ENCODE measurements around the gene TTC23L.
"Not testable (repeated sequence)": the region's sequence is repeated elsewhere in the genome, so short reads cannot be mapped to it uniquely, and the experiment has no call there.

TTC23L gene, protein sequence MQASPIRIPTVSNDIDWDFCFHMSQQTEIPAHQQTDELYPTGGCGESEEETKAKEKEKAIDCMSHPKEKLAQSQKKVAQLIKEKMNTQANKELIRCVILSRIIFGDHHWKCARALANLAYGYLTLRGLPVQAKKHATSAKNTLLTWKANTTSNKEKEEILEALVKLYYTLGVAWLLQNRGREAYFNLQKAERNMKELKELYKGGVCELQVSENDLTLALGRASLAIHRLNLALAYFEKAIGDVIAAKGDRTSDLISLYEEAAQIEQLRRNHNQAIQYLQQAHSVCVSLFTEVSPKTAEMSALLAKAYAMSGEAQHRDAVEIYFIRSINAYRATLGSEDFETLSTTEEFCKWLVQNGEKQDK

DNA sequence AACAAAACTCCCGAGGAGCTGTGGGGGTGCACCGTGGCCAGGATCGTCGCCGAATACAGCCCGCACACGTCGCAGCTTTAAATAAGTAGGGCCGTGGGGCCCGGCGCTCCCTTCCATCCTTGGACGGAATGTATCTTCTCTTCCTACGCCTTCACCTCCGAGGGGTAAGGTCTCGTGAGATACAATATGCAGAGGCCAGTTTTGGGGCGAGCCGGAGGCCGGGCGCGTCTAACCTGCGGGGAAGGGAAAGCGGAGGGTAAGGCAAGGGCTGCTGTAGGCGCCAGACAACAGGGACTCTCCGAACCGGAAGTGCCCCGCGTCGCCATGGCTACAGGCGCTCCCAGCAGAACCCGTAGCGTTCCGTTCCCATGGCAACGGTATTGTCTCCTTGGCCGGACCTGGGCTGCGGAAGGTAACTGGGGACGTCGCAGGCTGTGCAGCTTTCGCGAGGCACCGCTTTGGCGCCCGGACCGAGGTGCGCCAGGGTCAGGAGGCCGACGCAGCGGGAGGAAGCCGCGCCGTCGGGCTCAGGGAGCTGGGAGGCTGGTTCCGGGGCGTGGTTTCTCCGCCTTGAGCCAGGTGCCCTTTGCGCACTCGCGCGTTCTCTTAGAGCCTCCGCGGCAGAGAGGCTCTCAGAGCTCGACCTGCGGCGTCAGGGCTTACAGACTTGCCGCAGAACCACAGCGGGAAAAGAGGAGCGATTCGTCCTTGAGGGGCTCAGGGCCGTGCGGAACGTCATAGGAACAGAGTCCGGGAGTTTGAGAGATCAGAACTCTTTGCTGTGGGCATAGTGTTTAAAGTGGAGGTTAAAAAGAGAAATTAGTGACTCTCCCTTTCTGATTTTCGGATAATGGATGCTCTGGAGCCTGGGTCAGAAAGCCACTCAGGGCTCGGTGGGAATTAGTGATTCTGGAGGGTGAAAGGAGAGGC lies at the start of gene TTC23L:
Gene TTC23L, plus strand, starts transcription at position 380 of the 930 bp plus-strand sequence. CDS start 1,508 bp downstream, outside the sequence.
- DNase-seq (ENCODE audit: low read depth in 2 of 2) = peak; percentile 81

DNA sequence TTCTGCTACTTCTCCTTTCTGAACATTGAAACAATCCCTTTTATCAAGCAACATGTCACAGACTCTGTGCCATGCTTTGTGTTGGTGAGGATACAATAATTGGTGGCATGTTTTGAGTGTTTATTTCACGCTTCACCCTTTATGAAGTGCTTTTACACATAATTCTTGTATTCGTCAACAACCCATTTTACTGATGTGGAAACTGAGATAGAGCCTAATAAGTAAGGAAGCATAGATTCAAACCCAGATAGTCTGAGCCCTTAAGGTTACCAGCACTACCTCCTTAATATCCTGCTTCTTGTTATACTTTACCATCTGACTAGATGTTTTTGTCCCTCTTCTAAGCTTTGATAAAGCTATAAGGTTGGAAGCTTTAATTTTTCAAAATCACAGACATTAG lies 49.3 kb upstream of the TTC23L start:
- no peak for DNase-seq (ENCODE audit: low read depth in 2 of 2)

DNA sequence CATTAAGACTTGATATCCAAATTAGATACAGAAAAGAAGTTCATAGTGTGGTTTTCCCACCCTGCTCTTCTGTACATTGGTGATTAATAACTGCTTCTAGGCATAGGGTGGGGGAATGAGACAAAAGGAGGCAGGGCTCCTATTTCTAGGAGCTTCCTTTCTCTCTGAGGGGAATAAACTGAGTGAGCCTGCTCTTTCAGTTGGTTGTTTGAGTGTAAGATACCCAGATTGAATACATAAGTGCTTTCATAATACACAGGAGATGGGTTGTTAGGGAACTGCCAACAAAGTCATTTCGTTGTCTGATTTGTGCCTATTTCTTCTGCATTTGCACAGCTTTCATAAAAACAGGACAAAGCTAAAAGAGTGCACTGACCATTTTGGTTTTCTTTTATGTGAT lies 48.9 kb upstream of the TTC23L start:
- no peak for DNase-seq (ENCODE audit: low read depth in 2 of 2)

DNA sequence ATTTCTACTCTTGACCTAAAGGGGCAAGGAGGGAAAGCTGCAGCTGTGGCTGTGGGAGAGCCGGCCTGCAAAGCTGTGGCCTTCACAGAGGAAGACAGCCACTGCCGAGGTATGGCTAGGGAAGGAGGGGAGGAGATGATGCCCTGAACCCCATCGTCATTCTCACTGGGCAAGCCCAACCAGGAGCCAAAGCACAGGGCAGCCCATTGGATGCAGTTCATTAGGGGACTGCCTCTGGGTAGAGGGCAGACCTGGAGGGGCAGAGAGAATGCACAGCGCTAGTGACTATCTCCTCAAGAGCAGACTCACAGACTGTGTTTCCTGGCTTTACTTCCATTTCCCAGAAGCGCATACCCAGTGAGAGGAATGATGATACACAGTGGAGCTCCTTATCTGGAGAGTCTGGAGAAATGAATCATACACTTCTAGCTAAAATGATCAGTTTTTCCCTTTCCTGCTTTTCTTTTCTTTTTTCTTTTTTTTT lies 47.2 kb upstream of the TTC23L start:
- no peak for DNase-seq (ENCODE audit: low read depth in 2 of 2)

DNA sequence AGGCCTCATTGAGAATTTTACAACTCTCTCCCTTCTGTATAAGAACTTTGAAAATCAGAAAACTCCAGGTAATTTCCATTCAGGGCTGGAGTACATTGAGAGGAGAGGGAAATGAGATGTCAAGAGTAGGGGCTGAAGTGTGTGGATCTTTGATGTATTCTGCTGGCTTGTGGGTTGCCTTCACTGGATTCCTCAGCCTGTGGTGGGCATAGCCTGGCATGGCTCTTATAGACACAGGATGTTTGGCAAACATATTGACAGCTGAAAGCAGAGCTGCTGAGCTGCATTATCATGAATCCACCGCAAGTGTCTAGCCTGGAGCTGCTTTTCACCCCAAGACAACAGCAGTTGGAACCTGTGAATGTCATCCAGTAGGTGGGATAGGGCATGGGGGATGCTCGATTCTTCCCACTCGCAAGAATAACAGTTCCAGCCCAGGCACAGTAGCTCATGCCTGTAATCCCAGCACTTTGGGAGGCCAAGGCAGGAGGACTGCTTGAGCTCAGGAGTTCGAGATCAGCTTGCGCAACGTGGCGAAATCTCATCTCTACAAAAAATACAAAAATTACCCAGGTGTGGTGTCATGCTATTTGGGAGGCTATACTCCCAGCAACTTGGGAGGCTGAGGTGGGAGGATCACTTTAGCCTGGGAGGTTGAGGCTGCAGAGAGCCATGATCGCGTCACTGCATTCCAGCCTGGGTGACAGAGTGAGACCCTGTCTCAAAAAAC lies 36.0 kb upstream of the TTC23L start:
- no peak for DNase-seq (ENCODE audit: low read depth in 2 of 2)

DNA sequence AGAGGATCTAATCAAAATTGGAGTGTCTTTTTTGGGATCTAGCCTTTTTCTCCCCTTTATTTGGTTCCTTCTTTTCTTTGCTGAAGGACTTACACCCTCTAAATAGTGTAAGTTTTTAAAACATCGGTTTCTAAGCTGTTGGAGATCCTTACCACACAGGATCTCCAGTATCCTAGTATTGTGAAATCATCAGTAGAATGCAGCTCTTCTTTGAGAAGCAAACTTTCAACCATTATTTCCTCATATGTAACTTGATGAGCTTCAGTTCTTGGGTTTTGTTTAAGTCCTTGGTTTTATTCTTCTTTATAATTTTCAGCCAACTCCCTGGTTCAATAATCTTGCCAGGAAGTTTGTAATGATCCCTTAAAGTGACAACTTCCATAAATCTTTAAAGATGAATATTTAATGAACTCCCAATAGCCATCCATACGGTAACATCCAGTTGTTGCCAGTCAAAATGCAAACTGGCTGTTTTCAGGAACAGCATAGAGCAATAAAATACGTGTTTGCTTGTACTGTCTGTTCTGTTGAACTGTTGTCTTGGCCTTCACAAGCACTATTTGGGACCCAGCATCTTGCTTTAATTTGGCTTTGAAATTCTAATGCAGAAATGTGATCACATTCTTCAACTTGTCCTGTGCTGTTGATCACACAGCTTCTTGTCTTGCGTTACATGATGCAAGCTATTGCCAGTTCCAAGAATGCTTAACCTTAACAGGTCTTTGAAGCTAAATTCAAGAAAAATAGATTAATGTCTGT lies 34.8 kb upstream of the TTC23L start:
- no peak for DNase-seq (ENCODE audit: low read depth in 2 of 2)

DNA sequence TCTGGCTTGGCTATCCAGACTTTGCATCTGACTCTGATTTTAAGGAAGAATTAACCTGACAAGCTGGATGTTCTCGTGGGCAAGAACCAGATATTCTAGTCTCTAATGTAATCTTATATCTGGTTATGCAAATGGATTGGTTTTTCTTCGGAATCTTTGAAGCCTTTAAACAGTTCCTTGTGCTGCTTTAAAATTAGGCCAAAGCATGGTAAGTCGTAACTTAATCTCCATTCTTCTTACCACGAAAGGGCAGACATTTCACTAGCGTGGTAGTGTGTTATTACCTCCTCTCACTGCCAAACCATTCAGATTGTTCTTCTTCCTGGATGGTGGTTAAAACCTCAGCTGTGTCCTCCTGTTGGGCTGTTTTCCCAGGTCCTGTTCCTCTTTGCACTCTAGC lies 34.1 kb upstream of the TTC23L start:
- DNase-seq (ENCODE audit: low read depth in 2 of 2) = no peak

DNA sequence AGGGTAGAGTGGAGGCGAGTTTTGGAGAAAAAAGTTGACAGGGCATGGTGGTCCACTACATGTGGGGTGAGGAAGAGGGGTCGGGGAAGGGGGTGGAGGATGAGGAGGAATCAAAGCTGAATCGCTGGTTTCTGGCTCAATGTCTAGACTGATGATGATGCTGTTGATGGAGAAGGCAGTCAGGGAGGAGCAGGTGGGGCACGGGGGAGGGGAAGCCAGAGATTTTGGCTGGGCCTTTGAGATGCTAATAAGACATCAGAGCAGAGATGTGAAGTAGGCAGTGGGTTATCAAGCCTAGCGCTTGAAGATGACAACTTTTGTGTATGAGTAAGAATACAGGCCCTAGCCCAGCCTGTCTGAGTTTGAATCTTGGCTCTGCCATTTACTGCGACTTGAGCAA lies 32.4 kb upstream of the TTC23L start:
- DNase-seq (ENCODE audit: low read depth in 2 of 2) = no peak

DNA sequence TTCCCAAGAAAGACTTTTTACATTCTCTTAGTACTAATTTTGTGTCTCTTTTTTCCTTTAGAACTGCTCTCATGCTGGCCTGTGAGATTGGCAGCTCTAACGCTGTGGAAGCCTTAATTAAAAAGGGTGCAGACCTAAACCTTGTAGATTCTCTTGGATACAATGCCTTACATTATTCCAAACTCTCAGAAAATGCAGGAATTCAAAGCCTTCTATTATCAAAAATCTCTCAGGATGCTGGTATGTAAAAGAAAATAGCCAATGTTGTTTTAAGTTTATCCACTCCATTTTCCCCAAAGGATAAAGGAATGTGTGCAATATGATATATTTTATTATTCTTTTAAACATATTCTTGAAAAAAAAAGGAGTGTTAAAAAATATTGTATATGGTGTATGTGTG lies 27.3 kb upstream of the TTC23L start:
- no peak for DNase-seq (ENCODE audit: low read depth in 2 of 2)

DNA sequence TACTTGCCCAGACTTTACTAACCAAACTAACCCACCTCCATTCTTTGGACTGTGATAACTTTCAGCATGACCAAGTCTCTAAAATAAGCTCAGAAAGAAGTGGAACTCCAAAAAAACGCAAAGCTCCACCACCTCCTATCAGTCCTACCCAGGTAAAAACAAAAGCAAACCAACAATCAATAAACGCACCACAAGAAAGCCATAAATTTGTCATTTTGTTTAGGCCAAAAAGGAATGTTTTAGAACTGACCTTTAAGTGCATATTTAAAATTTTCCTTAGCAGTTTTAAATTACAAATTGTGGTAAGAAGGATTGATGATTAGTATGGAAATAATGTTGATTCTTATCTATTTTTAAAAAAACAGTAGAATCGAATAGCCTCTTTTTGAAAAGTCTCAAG lies 25.5 kb upstream of the TTC23L start:
- DNase-seq (ENCODE audit: low read depth in 2 of 2) = no peak

DNA sequence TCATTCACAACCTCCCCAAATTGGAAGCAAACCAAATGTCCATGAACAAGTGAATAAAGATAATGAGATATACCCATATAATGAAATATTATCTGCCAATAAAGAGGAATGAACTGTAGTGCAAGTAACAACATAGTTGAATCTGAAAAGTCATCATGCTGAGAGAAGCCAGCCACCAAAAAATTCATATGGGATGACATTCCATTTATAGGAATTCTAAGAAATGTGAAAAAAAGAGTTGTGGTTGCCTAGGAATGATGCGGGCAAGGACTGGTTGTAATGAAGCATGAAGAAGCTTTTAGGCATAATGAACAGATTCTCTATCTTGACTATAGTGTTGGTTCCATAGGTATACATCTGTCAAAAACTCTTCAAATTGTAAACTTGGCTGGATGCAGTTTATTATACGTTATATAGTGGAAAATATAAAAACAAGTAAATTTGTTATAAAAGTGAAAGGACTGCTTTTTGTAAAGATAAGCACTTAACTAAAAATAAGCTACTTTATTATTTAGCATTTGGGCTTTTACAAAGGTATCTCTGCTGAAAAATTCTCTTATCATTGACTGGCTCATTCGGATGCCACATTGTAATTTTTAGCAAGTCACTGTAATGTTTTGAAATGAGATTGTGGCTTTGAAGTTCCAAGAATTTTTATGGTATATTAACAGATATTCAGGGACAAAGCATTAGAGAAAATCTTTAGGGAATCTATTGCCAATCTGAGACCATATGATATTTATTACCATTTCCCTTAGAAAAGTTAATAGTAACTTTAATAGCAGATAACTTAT lies 21.2 kb upstream of the TTC23L start:
- no peak for DNase-seq (ENCODE audit: low read depth in 2 of 2)

DNA sequence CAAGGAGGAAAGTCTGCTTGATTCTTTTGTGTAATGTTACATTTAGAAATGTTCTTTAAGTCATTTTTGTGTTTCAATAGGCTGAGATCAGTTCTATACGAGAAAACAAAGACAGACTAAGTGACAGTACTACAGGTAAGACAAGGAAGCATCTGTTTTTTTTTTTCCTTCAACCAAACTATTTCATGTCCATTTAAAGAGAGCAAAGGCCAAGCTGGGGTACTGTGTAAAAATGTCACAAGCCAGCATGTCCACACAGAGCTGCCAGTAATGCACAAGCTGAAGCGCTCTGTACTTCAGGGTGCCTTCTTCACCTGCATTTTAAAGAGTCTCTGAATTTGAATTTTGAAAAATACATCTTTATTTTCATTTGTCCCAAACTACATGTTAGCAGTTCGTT lies 20.2 kb upstream of the TTC23L start:
- DNase-seq (ENCODE audit: low read depth in 2 of 2) = no peak

DNA sequence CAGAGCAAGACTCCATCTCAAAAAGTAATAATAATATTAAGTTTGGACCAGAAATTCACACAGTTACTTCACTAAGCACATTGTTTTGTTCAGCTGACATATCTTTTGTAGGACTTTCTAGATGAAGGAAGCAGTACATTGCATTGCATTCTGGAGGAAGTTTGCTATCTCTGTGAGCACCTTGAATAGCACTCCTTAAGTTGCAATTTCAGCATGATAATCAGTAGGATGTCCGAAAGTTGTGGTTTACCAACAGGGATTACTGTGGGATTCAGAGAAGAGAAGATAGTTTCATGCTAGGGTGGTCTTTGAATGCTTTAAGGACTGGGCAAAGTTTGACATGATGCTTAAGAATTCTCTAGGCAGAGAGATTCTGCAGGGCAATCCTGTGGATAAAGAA lies 18.4 kb upstream of the TTC23L start:
- no peak for DNase-seq (ENCODE audit: low read depth in 2 of 2)

DNA sequence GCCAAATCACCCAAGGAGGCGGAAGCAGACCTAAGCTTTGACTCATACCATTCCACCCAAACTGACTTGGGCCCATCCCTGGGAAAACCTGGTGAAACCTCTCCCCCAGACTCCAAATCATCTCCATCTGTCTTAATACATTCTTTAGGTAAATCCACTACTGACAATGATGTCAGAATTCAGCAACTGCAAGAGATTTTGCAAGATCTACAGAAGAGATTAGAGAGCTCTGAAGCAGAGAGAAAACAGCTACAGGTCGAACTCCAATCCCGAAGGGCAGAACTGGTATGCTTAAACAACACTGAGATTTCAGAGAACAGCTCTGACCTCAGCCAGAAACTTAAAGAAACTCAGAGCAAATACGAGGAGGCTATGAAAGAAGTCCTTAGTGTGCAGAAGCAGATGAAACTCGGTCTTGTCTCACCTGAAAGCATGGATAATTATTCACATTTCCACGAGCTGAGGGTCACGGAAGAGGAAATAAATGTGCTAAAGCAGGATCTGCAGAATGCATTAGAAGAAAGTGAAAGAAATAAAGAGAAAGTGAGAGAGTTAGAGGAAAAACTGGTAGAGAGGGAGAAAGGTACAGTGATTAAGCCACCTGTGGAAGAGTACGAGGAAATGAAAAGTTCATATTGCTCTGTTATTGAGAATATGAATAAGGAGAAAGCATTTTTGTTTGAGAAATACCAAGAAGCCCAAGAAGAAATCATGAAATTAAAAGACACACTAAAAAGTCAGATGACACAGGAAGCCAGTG lies 15.8 kb upstream of the TTC23L start:
- DNase-seq (ENCODE audit: low read depth in 2 of 2) = no peak

DNA sequence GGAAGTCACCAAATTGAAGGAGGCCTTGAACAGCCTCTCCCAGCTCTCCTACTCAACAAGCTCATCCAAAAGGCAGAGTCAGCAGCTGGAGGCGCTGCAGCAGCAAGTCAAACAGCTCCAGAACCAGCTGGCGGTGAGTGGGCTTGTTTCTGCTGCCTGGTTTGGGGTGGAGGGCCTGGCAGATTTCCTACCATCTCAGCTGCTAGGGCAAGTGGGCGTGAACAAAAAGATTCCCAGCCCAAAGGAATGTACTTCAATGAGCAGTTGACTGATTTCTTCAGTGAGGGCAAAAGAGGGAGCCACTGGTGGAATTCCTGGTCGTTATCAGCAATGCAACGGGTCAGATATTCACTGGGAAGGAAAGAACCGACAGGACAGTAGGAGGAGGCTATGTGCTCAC lies 12.6 kb upstream of the TTC23L start:
- no peak for DNase-seq (ENCODE audit: low read depth in 2 of 2)

DNA sequence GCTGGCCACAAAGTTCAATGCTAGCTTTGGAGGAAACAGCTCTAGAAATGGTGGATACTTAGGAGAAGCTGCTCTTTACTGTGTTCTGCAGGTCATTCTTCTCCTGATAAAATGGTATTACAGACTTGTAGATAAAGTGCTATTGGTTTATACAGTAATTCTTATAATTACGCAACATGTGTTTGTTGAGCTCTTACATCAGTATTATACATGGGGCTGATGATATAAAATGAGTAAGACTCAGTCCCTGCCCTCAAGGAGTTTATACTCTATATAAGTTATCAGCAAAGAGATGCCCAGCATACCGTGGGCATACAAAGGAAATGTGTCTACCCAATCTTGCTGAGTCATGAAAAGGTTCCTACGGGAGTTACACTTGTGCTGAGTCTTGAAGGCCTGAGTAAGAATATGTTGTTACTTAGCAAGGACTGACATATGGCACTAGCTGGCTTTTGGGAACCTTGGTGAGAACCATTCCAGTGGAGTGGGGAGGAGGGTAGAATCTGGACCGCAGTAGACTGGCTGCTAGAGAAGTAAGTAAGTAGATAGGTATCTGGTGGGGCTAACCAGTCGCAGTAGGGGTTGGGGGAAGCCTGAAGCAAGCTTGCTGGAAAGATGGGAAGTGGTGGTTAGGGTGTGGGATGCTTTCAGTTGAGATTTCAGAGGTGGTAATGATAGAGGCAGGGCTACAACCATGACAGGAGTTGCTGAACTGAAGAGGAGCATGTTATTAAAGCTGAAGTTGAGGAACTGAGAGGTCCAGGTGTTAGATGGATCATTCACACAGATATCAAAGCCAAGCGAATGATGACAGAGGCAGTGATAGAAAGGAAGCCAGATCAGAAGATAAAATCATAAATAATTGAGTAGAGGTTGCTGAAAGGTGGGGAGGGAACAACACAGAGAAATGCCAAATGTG lies 11.1 kb upstream of the TTC23L start:
- no peak for DNase-seq (ENCODE audit: low read depth in 2 of 2)

DNA sequence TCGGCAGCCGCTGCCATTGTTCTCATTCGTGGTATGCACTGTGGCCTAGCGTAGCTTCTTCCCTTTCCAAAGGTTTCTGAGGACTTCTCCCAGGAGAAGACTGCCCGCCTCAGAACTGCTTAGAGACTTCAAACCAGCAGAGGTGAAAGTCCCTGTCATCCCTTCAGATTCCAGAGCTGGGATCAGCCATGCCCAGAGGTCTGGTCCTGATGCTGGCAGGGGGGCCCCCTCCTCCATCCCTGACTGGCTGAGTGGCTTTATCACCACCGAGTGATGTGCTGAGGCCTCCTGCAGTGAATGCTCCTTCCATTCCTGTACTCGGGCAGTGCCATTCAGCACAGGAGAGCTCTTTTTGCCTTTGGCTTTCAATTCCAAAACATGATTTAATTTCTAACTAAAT lies 8.1 kb upstream of the TTC23L start:
- not testable (repeated sequence) for DNase-seq (ENCODE audit: low read depth in 2 of 2)

DNA sequence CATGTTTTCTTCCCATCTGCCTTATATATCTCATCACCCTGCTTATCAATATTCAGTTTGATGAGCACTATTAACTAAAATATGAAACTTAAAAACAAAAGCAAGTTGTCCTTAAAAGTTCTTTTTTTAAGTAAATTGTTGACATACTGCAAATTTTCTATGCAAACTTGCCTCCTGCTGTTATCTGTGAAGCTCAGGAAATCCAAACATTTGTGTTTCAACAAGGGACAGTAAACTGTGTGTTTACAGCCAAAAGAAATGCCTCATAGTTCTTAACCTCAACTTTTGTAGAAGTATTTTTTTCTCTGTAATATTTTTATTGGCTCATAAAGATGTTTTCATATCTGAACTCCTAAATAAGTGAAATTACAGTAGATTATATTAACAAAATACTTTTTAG lies 7.7 kb upstream of the TTC23L start:
- DNase-seq (ENCODE audit: low read depth in 2 of 2) = no peak

DNA sequence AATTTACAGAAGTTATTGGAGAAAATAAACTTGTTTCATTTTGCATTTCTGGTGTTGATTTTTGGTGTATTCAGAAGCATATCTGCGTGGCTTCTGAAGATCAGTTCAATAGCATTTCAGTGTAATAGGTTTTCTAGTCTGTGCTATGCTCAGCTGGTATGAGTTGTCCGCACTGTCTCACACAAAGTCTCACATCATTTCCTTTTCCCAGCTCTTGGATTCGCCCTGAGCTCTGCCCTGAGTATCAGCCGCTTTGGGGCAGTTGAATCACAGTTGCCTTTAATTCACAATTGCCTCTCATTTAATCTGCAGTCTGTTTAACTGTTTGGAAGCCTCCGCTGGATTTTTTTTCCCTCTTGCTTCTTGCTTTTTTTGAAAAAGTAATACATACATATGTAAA lies 6.4 kb upstream of the TTC23L start:
- no peak for DNase-seq (ENCODE audit: low read depth in 2 of 2)
